ENCODE data around the gene MESP1.

MESP1 gene

DNA sequence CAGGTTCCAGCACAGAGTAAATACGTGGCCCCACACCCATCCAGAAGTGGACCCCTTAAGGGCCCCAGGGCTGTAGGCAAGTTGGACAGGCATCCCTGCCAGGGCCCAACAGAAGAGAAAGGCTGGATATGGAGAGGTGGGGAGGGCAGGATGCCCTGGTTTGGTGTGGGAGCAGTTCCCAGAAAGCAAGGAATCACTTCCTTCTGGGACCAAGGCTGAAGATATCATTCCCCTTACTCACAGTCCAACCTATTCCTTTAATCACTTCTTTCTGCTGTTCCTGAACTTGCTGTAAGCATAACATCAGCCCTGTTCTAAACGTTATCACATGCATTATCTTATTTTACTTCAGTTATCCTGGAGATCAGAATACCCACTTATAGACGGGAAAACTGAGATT is 19.0 kb upstream of the MESP1 start:
- TF ChIP-seq, protein P1, sequence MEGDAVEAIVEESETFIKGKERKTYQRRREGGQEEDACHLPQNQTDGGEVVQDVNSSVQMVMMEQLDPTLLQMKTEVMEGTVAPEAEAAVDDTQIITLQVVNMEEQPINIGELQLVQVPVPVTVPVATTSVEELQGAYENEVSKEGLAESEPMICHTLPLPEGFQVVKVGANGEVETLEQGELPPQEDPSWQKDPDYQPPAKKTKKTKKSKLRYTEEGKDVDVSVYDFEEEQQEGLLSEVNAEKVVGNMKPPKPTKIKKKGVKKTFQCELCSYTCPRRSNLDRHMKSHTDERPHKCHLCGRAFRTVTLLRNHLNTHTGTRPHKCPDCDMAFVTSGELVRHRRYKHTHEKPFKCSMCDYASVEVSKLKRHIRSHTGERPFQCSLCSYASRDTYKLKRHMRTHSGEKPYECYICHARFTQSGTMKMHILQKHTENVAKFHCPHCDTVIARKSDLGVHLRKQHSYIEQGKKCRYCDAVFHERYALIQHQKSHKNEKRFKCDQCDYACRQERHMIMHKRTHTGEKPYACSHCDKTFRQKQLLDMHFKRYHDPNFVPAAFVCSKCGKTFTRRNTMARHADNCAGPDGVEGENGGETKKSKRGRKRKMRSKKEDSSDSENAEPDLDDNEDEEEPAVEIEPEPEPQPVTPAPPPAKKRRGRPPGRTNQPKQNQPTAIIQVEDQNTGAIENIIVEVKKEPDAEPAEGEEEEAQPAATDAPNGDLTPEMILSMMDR (IDR thresholded peaks at IDR 0.05; ENCODE audit: insufficient read depth, low read length, missing control alignments) = no peak
- CTCF ChIA-PET = interaction anchor here (0.7 to 12.5 kb wide), 5 partner anchors 12 to 119 kb away, joined by 3 to 176 read pairs (median 9); partner anchors contain the start of gene MESP1
- POLR2A ChIA-PET = interaction anchor here (1.0 kb wide), 1 partner anchor 124 kb away, joined by 3 read pairs; the partner anchor contains the start of gene AP3S2
- no peak for DNase-seq (ENCODE audit: low read depth, low spot score)
- H3K4me3 ChIP-seq (ENCODE audit: low read depth, low read length) = no peak overlapping the region

DNA sequence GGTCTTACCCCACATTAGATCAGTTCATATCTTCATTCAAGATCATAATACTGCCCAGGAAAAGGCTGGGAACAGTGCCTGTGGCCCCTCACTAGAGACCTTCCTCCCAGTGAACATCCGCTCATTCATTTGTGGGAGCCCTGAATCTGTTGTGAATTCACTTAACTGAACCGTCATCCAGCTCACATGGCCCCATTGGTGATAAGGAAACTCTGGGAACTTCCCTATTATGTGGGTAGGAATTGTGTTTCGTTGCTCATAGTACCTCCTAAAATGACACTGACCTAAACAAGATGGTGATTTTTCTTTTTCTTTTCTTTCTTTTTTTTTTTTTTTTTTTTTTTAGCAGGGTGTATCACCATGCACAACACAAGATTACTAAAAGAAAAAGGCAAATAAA is 18.3 kb upstream of the MESP1 start:
- CTCF ChIA-PET = interaction anchor here (2.9 to 30.0 kb wide), 3 partner anchors 11 to 119 kb away, joined by 16 to 842 read pairs (median 176); no protein-coding TSS in a partner anchor
- TF ChIP-seq, protein P1 (IDR thresholded peaks at IDR 0.05; ENCODE audit: insufficient read depth, low read length, missing control alignments) = no peak

DNA sequence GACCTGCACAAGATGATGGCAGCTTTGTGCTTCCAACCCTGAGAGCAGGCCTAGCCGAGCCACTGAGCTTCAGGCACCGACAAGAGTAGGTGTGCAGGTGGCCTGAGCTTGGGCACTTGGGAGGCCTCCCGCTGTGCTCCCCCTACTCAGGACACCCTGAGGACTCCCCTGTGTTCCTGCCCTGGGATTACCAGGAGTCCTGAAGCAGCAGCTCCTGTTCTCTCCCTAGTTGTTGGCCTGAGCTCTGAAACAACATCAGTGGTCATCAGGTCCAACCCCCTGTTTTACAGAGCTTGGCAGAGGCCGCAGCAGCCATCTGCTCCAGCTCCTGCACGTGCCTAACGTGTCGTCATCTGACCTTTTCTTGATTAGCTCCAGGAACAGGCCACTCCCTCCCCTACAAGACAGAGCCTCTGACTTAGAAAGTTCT is 17.0 kb upstream of the MESP1 start:
- no peak for DNase-seq (ENCODE audit: low read depth, low spot score)
- POLR2A ChIA-PET = no interaction called here
- TF ChIP-seq, protein P1 (IDR thresholded peaks at IDR 0.05; ENCODE audit: insufficient read depth, low read length, missing control alignments) = no peak
- CTCF ChIA-PET = interaction anchor here (0.6 to 30.0 kb wide), 5 partner anchors 8 to 120 kb away, joined by 3 to 842 read pairs (median 16); partner anchors contain the start of gene MESP2
- no peak overlapping the region for H3K4me3 ChIP-seq (ENCODE audit: low read depth, low read length)

More for the DNA sequence above, 18.3 kb upstream of the MESP1 start:
- no peak overlapping the region for H3K4me3 ChIP-seq (ENCODE audit: low read depth, low read length)
- no peak for DNase-seq (ENCODE audit: low read depth, low spot score)
- POLR2A ChIA-PET = no interaction called here

DNA sequence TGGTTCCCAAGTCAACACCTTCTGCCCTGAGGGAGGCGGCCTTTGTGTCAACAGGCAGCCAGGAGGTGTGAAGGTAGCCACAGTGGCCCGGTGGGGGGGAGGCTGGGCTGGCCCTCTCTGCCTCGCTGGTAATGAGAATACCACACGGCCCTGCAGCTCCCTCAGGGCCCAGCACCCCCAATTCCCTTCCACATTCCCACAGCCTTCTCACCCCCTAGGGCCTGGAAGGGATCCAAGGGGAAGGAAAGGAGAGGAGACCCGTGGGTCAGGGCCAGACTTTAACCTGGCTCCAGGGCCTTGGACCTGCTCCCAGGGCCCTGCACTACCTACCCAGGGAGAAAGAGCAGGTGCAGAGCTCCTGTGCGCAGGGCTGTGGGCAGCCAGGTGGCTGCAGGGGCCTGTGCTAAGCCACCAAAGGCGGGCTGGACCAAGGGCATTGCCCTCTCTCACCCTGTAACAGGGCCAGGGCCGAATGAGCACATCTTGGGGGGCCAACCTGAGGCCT is 16.4 kb upstream of the MESP1 start:
- ChIA-PET CTCF (interaction anchor here (1.5 to 30.0 kb wide), 4 partner anchors 9 to 121 kb away, joined by 4 to 842 read pairs (median 96); no protein-coding TSS in a partner anchor), POLR2A (no interaction called here)
- DNase-seq (ENCODE audit: low read depth, low spot score) = no peak
- no peak overlapping the region for H3K4me3 ChIP-seq (ENCODE audit: low read depth, low read length)
- TF ChIP-seq, protein P1 (IDR thresholded peaks at IDR 0.05; ENCODE audit: insufficient read depth, low read length, missing control alignments) = no peak

DNA sequence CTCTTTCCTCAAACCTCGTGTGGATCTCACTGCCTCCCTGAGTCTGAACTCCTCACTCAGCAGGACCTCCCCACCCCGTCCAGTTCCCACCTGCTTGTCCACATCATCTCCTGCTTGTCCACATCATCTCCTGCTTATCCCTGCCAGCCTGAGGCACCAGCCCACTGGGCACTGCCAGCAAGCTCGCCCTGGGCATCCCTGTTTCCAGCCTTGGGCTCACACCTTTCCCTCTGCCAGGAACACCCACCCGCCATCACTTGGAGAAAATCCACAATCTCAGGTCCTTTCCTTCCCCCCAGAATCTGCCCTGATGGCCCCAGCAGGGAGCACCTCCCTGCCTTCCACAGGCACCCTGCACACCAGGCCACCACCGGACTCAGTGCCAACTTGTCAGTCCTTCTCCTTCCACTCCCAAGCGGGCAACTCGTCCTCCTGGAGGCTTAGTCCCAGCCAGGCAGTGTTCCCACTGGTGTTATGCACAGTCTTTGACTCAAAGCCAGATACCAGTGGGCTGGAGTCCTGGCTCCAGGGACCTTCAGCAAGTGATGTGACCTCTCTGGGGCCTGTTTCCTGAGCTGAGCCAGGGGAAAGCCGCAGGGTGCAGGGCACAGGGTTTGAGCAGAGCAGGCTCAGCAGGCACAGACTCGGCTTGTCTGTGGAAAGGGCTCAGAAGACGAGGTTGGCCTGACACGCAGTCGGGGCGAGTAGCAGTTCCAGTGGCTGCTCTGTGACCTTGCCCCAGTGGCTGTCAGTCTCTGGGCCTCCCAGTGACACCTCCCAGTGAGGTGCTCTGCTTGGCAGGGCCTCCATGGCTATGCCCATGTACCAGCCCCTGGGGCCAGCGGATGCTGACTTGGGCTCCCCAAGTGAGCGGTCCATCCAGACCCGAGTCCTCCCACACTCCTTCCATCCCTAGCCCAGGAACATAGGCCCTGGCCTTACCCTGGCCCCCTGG is 15.6 kb upstream of the MESP1 start:
- no peak for DNase-seq (ENCODE audit: low read depth, low spot score)
- TF ChIP-seq, protein P1 (IDR thresholded peaks at IDR 0.05; ENCODE audit: insufficient read depth, low read length, missing control alignments) = no peak
- ChIA-PET CTCF (interaction anchor here (0.7 to 30.0 kb wide), 5 partner anchors 9 to 124 kb away, joined by 3 to 842 read pairs (median 176); partner anchors contain the start of gene AP3S2), POLR2A (no interaction called here)
- H3K4me3 ChIP-seq (ENCODE audit: low read depth, low read length) = no peak overlapping the region

DNA sequence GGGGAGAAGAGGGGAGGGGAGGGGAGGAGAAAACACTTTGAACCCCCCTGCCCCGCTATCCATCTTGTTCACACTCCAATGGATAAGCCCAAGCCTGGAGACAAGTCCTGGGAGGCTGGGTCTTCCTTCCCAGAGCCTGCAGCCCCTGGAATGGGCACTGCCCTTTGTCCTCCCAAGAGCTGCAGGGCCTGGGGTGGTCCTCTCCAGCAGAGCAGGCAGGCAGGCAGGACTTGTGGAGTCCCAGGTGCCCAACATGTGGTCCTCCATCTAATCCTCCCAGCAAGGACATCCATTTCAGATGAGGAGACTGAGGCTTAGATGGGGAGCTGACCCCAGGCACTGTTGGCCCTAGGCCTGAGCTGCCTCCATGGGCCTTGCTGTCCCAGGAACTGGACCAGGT is 14.6 kb upstream of the MESP1 start:
- POLR2A ChIA-PET = interaction anchor here (0.5 kb wide), 1 partner anchor 137 kb away, joined by 3 read pairs; no protein-coding TSS in a partner anchor
- TF ChIP-seq, protein P1 (IDR thresholded peaks at IDR 0.05; ENCODE audit: insufficient read depth, low read length, missing control alignments) = no peak
- no peak overlapping the region for H3K4me3 ChIP-seq (ENCODE audit: low read depth, low read length)
- CTCF ChIA-PET = interaction anchor here (0.7 to 30.0 kb wide), 4 partner anchors 8 to 125 kb away, joined by 3 to 842 read pairs (median 258); partner anchors contain the start of gene AP3S2
- no peak for DNase-seq (ENCODE audit: low read depth, low spot score)

Measured in AG04449 (cell line).